Muscle of leg (tissue), 16 donors: ENCODE data around the gene FOXB1. TPM values are rescaled to one million over a fixed set of nuclear protein-coding genes. Genes with fewer than 3 reads are reported as not detected.
A peak's percentile ranks its signal among the peaks of the same experiment; 100 is the strongest.

Experiments
- DNase-seq: peaks from one replicate; pipeline ENCODE4 v3.0.0; 2013
- H3K27ac ChIP-seq: one replicate; pipeline ENCODE4 v1.5.1; 2013; ENCODE audit warnings: mild to moderate bottlenecking, low read length, control low read depth
- H3K27me3 ChIP-seq: one replicate; pipeline ENCODE4 v1.6.1; 2013; ENCODE audit warnings: low read length; ENCODE audit not compliant: control insufficient read depth, insufficient read depth
- H3K36me3 ChIP-seq: one replicate; pipeline ENCODE4 v1.6.1; 2013; ENCODE audit warnings: low read length; ENCODE audit not compliant: control insufficient read depth, insufficient read depth
- H3K4me1 ChIP-seq: one replicate; pipeline ENCODE4 v1.6.1; 2013; ENCODE audit warnings: low read length; ENCODE audit not compliant: control insufficient read depth, insufficient read depth
- H3K4me3 ChIP-seq: one replicate; pipeline ENCODE4 v1.5.1; 2013; ENCODE audit warnings: low read length, control low read depth
- H3K9me3 ChIP-seq: replicated peaks from 2 replicates; pipeline ENCODE4 v1.6.1; 2013; ENCODE audit warnings: low read depth, low read length; ENCODE audit not compliant: control insufficient read depth
- WGBS: methylation state at CpG from one replicate; pipeline ENCODE4 v1.1.5; 2013; ENCODE audit warnings: missing lambda C conversion rate; ENCODE audit not compliant: insufficient coverage; 5-methylcytosine and 5-hydroxymethylcytosine counted together
- long read RNA-seq, 11 donors: transcript quantifications; one replicate each; lab custom pipeline, GENCODE V29; 2026
- polyA plus RNA-seq, 8 donors: library from polyadenylated mRNA; unstranded; fragments of 120-200 nt; gene quantifications; one replicate each; pipeline versions ENCODE4 v1.2.1 to v1.2.3, GENCODE V29; 2013; ENCODE audit warnings: inconsistent platforms in 1 of 8, low replicate concordance in 1 of 8; ENCODE audit not compliant: insufficient read length in 8 of 8, insufficient read depth in 1 of 8
- total RNA-seq: library from RNA; stranded (reverse); fragments of 120-200 nt; gene quantifications from one replicate; pipeline ENCODE4 v1.2.4, GENCODE V29; 2013

The FOXB1 gene
- total RNA-seq (not detected), polyA plus RNA-seq (not detected)
- long read RNA-seq, donor 1, result 0 reads
- long read RNA-seq, donor 2, result 0 reads
- long read RNA-seq, donor 3, result 0 reads
- long read RNA-seq, donor 4, result 0 reads
- long read RNA-seq, donor 5, partial matches to known transcripts, result 6 of 6 reads
- long read RNA-seq, donor 5, other reads (novel, unspliced or antisense), result 0 of 6 reads
- long read RNA-seq, donor 6, result 0 reads
- long read RNA-seq, donor 7, result 0 reads
- long read RNA-seq, donor 8, result 0 reads
- long read RNA-seq, donor 9, result 0 reads
- long read RNA-seq, donor 10, result 0 reads
- long read RNA-seq, donor 11, result 0 reads

- H3K9me3 ChIP-seq, result no peaks in the 10 kb centered on the region
- peak within 1 kb of the TSS; percentile 10 for H3K4me3 ChIP-seq
- H3K27ac ChIP-seq, result no peak within 1 kb of the TSS
- H3K27me3 ChIP-seq, result peaks cover 81% of the 10 kb centered on the region
- DNase-seq, result no peak
- H3K36me3 ChIP-seq, result no peaks in the 10 kb centered on the region
- under 1% methylated on average over 74 of the region's 84 CpGs for WGBS
- peaks cover 30% of the 10 kb centered on the region for H3K4me1 ChIP-seq
Observed at GRCh38 chr15:60004009-60004845, at the start of gene FOXB1. Gene FOXB1 (plus strand): TSS chr15:60004311. CDS start chr15:60004964, 653 bp downstream.

GRCh38 chr15:59958288-59958687, 45.8 kb upstream of the FOXB1 start:
- peaks cover 6% of the 10 kb centered on the region for H3K9me3 ChIP-seq

GRCh38 chr15:59960318-59960717, 43.8 kb upstream of the FOXB1 start:
- H3K27me3 ChIP-seq, result no peaks in the 10 kb centered on the region
- peaks cover 6% of the 10 kb centered on the region for H3K9me3 ChIP-seq
- H3K4me3 ChIP-seq, result no peak overlapping the region

More at GRCh38 chr15:59958288-59958687, 45.8 kb upstream of the FOXB1 start:
- Histone ChIP-seq H3K4me1 (no peaks in the 10 kb centered on the region), H3K27me3 (peaks cover 2% of the 10 kb centered on the region), H3K36me3 (no peaks in the 10 kb centered on the region), H3K4me3 (no peak overlapping the region), H3K27ac (no peak overlapping the region)
- no peak for DNase-seq

GRCh38 chr15:59963322-59963721, 40.8 kb upstream of the FOXB1 start:
- no CpG with 5 or more reads among the region's 1 CpG for WGBS
- Histone ChIP-seq H3K4me3 (no peak overlapping the region), H3K9me3 (peaks cover 6% of the 10 kb centered on the region), H3K36me3 (no peaks in the 10 kb centered on the region), H3K27me3 (no peaks in the 10 kb centered on the region), H3K4me1 (no peaks in the 10 kb centered on the region), H3K27ac (no peak overlapping the region)
- DNase-seq, result no peak

More at GRCh38 chr15:59960318-59960717, 43.8 kb upstream of the FOXB1 start:
- Histone ChIP-seq H3K36me3 (no peaks in the 10 kb centered on the region), H3K27ac (no peak overlapping the region), H3K4me1 (no peaks in the 10 kb centered on the region)
- DNase-seq, result no peak

GRCh38 chr15:59963925-59964324, 40.2 kb upstream of the FOXB1 start:
- H3K9me3 ChIP-seq, result peaks cover 6% of the 10 kb centered on the region
- no peaks in the 10 kb centered on the region for H3K27me3 ChIP-seq
- no peak overlapping the region for H3K27ac ChIP-seq
- no peaks in the 10 kb centered on the region for H3K4me1 ChIP-seq
- no peak overlapping the region for H3K4me3 ChIP-seq
- H3K36me3 ChIP-seq, result no peaks in the 10 kb centered on the region
- no peak for DNase-seq

- Histone ChIP-seq H3K9me3 (no peaks in the 10 kb centered on the region), H3K4me3 (no peak overlapping the region), H3K4me1 (no peaks in the 10 kb centered on the region), H3K36me3 (no peaks in the 10 kb centered on the region), H3K27me3 (no peaks in the 10 kb centered on the region), H3K27ac (no peak overlapping the region)
- 86% methylated on average over 6 of the region's 6 CpGs for WGBS
- DNase-seq, result no peak
Observed at GRCh38 chr15:59965741-59966140, 38.4 kb upstream of the FOXB1 start.

GRCh38 chr15:59966262-59966661, 37.8 kb upstream of the FOXB1 start:
- H3K4me3 ChIP-seq, result no peak overlapping the region

GRCh38 chr15:59968314-59968713, 35.8 kb upstream of the FOXB1 start:
- WGBS, result no CpG with 5 or more reads among the region's 2 CpGs
- Histone ChIP-seq H3K9me3 (no peaks in the 10 kb centered on the region), H3K4me3 (no peak overlapping the region), H3K36me3 (no peaks in the 10 kb centered on the region), H3K4me1 (no peaks in the 10 kb centered on the region), H3K27ac (no peak overlapping the region), H3K27me3 (no peaks in the 10 kb centered on the region)
- no peak for DNase-seq

More at GRCh38 chr15:59966262-59966661, 37.8 kb upstream of the FOXB1 start:
- Histone ChIP-seq H3K36me3 (no peaks in the 10 kb centered on the region), H3K4me1 (no peaks in the 10 kb centered on the region), H3K9me3 (no peaks in the 10 kb centered on the region), H3K27me3 (no peaks in the 10 kb centered on the region), H3K27ac (no peak overlapping the region)
- DNase-seq, result no peak

GRCh38 chr15:59972241-59972640, 31.9 kb upstream of the FOXB1 start:
- Histone ChIP-seq H3K9me3 (no peaks in the 10 kb centered on the region), H3K4me3 (no peak overlapping the region), H3K27ac (no peak overlapping the region), H3K4me1 (no peaks in the 10 kb centered on the region), H3K36me3 (no peaks in the 10 kb centered on the region), H3K27me3 (no peaks in the 10 kb centered on the region)
- DNase-seq, result no peak
- WGBS, result no CpG with 5 or more reads among the region's 1 CpG

- Histone ChIP-seq H3K4me1 (no peaks in the 10 kb centered on the region), H3K4me3 (no peak overlapping the region), H3K27ac (no peak overlapping the region), H3K9me3 (no peaks in the 10 kb centered on the region), H3K36me3 (no peaks in the 10 kb centered on the region), H3K27me3 (peaks cover 2% of the 10 kb centered on the region)
- 72% methylated on average over 4 of the region's 6 CpGs for WGBS
- DNase-seq, result no peak
Observed at GRCh38 chr15:59976480-59977271, 27.4 kb upstream of the FOXB1 start.
